Body of pancreas (tissue), 4 donors: ENCODE results near the gene SNRNP70. TPM values are rescaled to one million over a fixed set of nuclear protein-coding genes. Genes with fewer than 3 reads are reported as not detected.
A peak's percentile ranks its signal among the peaks of the same experiment; 100 is the strongest.
"Not testable (repeated sequence)": the region's sequence is repeated elsewhere in the genome, so short reads cannot be mapped to it uniquely, and the experiment has no call there.

Source experiments
- ATAC-seq: fragments of 150-250 bp; one replicate; pipeline ENCODE4 v1.9.1; 2016
- DNase-seq, 4 donors: peaks; one replicate each; pipeline ENCODE4 v3.0.0-alpha.2; 2019
- H3K27ac ChIP-seq, 4 donors: fragments of 200-600 bp; sonication (generic); 1 replicate in 3 of 4; 2 replicates in 1 of 4; pipeline versions ENCODE4 v1.5.1 to v1.6.1; 2016 to 2019; ENCODE audit warnings: mild to moderate bottlenecking in 1 of 4, mixed read lengths in 1 of 4, moderate library complexity in 1 of 4
- H3K27me3 ChIP-seq, 2 donors: fragments of 200-600 bp; sonication (generic); one replicate each; pipeline ENCODE4 v1.6.0; 2016; ENCODE audit warnings: mild to moderate bottlenecking in 1 of 2
- H3K36me3 ChIP-seq, 2 donors: fragments of 200-600 bp; sonication (generic); replicated peaks in 1 of 2; 2 replicates each; pipeline ENCODE4 v1.5.1; 2016; ENCODE audit warnings: low read depth in 2 of 2; ENCODE audit not compliant: insufficient read depth in 1 of 2
- H3K4me1 ChIP-seq: fragments of 200-600 bp; sonication (generic); one replicate; pipeline ENCODE4 v1.6.0; 2016
- H3K4me3 ChIP-seq, 2 donors: fragments of 200-600 bp; sonication (generic); 1 replicate in 1 of 2; 2 replicates in 1 of 2; pipeline ENCODE4 v1.5.1; 2016 to 2019
- H3K9me3 ChIP-seq, 3 donors: fragments of 200-600 bp; sonication (generic); 1 replicate in 2 of 3; 2 replicates in 1 of 3; pipeline ENCODE4 v1.5.1; 2016
- CTCF ChIP-seq, 7 experiments: fragments of 450-650 bp in 4 of 7; fragments of 200-600 bp in 3 of 7; sonication (generic) in 3 of 7; IDR thresholded peaks; one replicate each; pipeline ENCODE4 v1.5.1; 2016 to 2019; ENCODE audit warnings: antibody characterized with exemption in 7 of 7
- POLR2A ChIP-seq, 3 donors: fragments of 450-650 bp; IDR thresholded peaks; one replicate each; pipeline ENCODE4 v1.6.1; 2016; ENCODE audit warnings: antibody characterized with exemption in 3 of 3, mild to moderate bottlenecking in 2 of 3
- WGBS, 2 donors: methylation state at CpG; one replicate each; pipeline ENCODE4 v1.1.5; 2017; 5-methylcytosine and 5-hydroxymethylcytosine counted together
- intact Hi-C: fragments of 100-400 bp; cut with DNase I; formaldehyde crosslinking; loops from one replicate; pipeline ENCODE4 v1.15.1; 2023
- total RNA-seq, 2 donors: library from RNA; depleted of rRNA; stranded (reverse); fragments of >200 nt; gene quantifications; one replicate each; pipeline ENCODE4 v1.1.0, GENCODE V29; 2016

The SNRNP70 gene
- total RNA-seq, 2 donors from 2014 or later: 199 to 588 TPM

- intact Hi-C loops: no loop called here
- H3K27ac ChIP-seq: no peak overlapping the region
- WGBS, 2 donors: 86 to 91% methylated on average over 9 of the region's 9 CpGs
These were observed 16.2 kb upstream of the SNRNP70 start for GRCh38 chr19:49069026-49069425.

GRCh38 chr19:49070416-49070815 is 14.8 kb upstream of the SNRNP70 start:
- Histone ChIP-seq H3K27ac (no peak overlapping the region), H3K9me3 (no peaks in the 10 kb centered on the region), H3K27me3 (peaks cover 0 to 30% of the 10 kb centered on the region in 2 donors), H3K4me3 (no peak overlapping the region), H3K36me3 (no peaks in the 10 kb centered on the region), H3K4me1 (peaks cover 5% of the 10 kb centered on the region)
- DNase-seq (no peak), ATAC-seq (no peak)
- TF ChIP-seq POLR2A (IDR thresholded peaks at IDR 0.05): no peak
- TF ChIP-seq CTCF (IDR thresholded peaks at IDR 0.05): no peak
- WGBS, 2 donors: 89 to 95% methylated on average over 19 to 21 of the region's 21 CpGs
- intact Hi-C loops: no loop called here

More at GRCh38 chr19:49069026-49069425, 16.2 kb upstream of the SNRNP70 start:
- Histone ChIP-seq H3K4me1 (peaks cover 17% of the 10 kb centered on the region), H3K9me3 (no peaks in the 10 kb centered on the region), H3K27me3 (peaks cover 0 to 32% of the 10 kb centered on the region in 2 donors), H3K4me3 (no peak overlapping the region), H3K36me3 (no peaks in the 10 kb centered on the region)
- ATAC-seq: no peak
- DNase-seq: no peak
- TF ChIP-seq POLR2A (IDR thresholded peaks at IDR 0.05) (no peak), CTCF (IDR thresholded peaks at IDR 0.05) (no peak)

GRCh38 chr19:49071860-49072547 is 13.2 kb upstream of the SNRNP70 start:
- 1 to 13% methylated on average over 7 to 49 of the region's 93 CpGs for WGBS, 2 donors
- peaks cover 5% of the 10 kb centered on the region for H3K4me1 ChIP-seq
- intact Hi-C loops: no loop called here
- H3K4me3 ChIP-seq: no peak overlapping the region
- H3K9me3 ChIP-seq: no peaks in the 10 kb centered on the region
- TF ChIP-seq POLR2A (IDR thresholded peaks at IDR 0.05): no peak
- ATAC-seq (no peak), DNase-seq (no peak)
- H3K27me3 ChIP-seq: peaks cover 0 to 30% of the 10 kb centered on the region in 2 donors
- no peak overlapping the region for H3K27ac ChIP-seq
- H3K36me3 ChIP-seq: no peaks in the 10 kb centered on the region

GRCh38 chr19:49073514-49074378 is 11.5 kb upstream of the SNRNP70 start:
- no peak for TF ChIP-seq CTCF (IDR thresholded peaks at IDR 0.05)
- TF ChIP-seq POLR2A (IDR thresholded peaks at IDR 0.05): no peak
- ATAC-seq (no peak), DNase-seq (no peak)
- 48 to 55% methylated on average over 18 to 23 of the region's 23 CpGs for whole genome bisulfite sequencing, 2 donors
- Histone ChIP-seq H3K27ac (no peak overlapping the region), H3K9me3 (no peaks in the 10 kb centered on the region), H3K4me1 (peaks cover 5% of the 10 kb centered on the region), H3K27me3 (peaks cover 0 to 30% of the 10 kb centered on the region in 2 donors), H3K36me3 (no peaks in the 10 kb centered on the region), H3K4me3 (no peak overlapping the region)
- intact Hi-C loops: no loop called here

- WGBS, 2 donors: 9 to 12% methylated on average over 8 to 9 of the region's 9 CpGs
- peak; percentile 42 to 91 (median 82) for TF ChIP-seq CTCF (IDR thresholded peaks at IDR 0.05)
- DNase-seq: peak; percentile 81 to 91 (median 90)
- H3K9me3 ChIP-seq, H3K4me1 ChIP-seq, H3K27ac ChIP-seq, intact Hi-C loops, H3K36me3 ChIP-seq, H3K4me3 ChIP-seq: not testable (repeated sequence)
- peaks cover 0 to 30% of the 10 kb centered on the region in 2 donors for H3K27me3 ChIP-seq
- ATAC-seq: peak; percentile 67
These were observed 10.4 kb upstream of the SNRNP70 start for GRCh38 chr19:49074869-49075268.
